Uterus (tissue), 4 donors: ENCODE measurements around the gene IGFN1. TPM values are rescaled to one million over a fixed set of nuclear protein-coding genes. Genes with fewer than 3 reads are reported as not detected.

ENCODE experiments used
- DNase-seq, 2 donors: peaks; one replicate each; pipeline ENCODE4 v3.0.0-alpha.2; 2019 to 2020
- H3K27ac ChIP-seq, 2 donors: fragments of 200-600 bp; sonication (generic); 1 replicate in 1 of 2; 2 replicates in 1 of 2; pipeline ENCODE4 v1.5.1; 2016 to 2018
- H3K27me3 ChIP-seq, 2 donors: fragments of 200-600 bp; sonication (generic); one replicate each; pipeline ENCODE4 v1.5.1; 2018 to 2019; ENCODE audit warnings: control low read depth in 1 of 2
- H3K36me3 ChIP-seq, 2 donors: fragments of 200-600 bp; sonication (generic); one replicate each; pipeline ENCODE4 v1.5.1; 2019; ENCODE audit warnings: control low read depth in 1 of 2
- H3K4me1 ChIP-seq, 2 donors: fragments of 200-600 bp; sonication (generic); one replicate each; pipeline ENCODE4 v1.5.1; 2018 to 2019; ENCODE audit warnings: control low read depth in 1 of 2
- H3K4me3 ChIP-seq, 2 donors: fragments of 200-600 bp; sonication (generic); 1 replicate in 1 of 2; 2 replicates in 1 of 2; pipeline ENCODE4 v1.5.1; 2018 to 2019; ENCODE audit warnings: mild to moderate bottlenecking in 1 of 2
- H3K9me3 ChIP-seq, 2 donors: fragments of 200-600 bp; sonication (generic); one replicate each; pipeline ENCODE4 v1.5.1; 2019; ENCODE audit warnings: control low read depth in 1 of 2
- CTCF ChIP-seq, 4 experiments: fragments of 200-600 bp in 2 of 4; fragments of 450-650 bp in 2 of 4; sonication (generic) in 2 of 4; IDR thresholded peaks; one replicate each; pipeline ENCODE4 v1.5.1; 2016 to 2019; ENCODE audit warnings: antibody characterized with exemption in 4 of 4, mild to moderate bottlenecking in 2 of 4, moderate library complexity in 1 of 4
- POLR2A ChIP-seq, 2 donors: fragments of 450-650 bp; IDR thresholded peaks; one replicate each; pipeline ENCODE4 v1.6.1; 2016; ENCODE audit warnings: antibody characterized with exemption in 2 of 2, mild to moderate bottlenecking in 1 of 2, moderate library complexity in 1 of 2
- intact Hi-C: fragments of 100-400 bp; cut with DNase I; formaldehyde crosslinking; loops from one replicate; pipeline ENCODE4 v1.15.1; 2023; ENCODE audit warnings: low total_unique reads
- total RNA-seq, 4 donors: library from RNA; depleted of rRNA in 3 of 4; stranded (reverse); fragments of >200 nt in 3 of 4; gene quantifications; one replicate each; pipeline versions ENCODE4 v1.1.0 to v1.2.4, GENCODE V29; 2014 to 2023
- donor health status: DM: yes; HTN: yes; CAD: no.

The IGFN1 gene
- total RNA-seq, 4 donors from 2014 or later, result 0.51 to 5.4 (median 2.1) TPM; not detected in 1

GRCh38 chr1:201264554-201264953, 73.9 kb downstream of the IGFN1 start:
- H3K4me1 ChIP-seq, result no peaks in the 10 kb centered on the region
- no peak overlapping the region for H3K27ac ChIP-seq
- TF ChIP-seq CTCF (IDR thresholded peaks at IDR 0.05) (no peak), POLR2A (IDR thresholded peaks at IDR 0.05) (no peak)
- no peak for DNase-seq
- H3K4me3 ChIP-seq, result no peak overlapping the region
- intact Hi-C loops, result no loop called here
- no peaks in the 10 kb centered on the region for H3K9me3 ChIP-seq
- no peaks in the 10 kb centered on the region for H3K36me3 ChIP-seq
- H3K27me3 ChIP-seq, result no peaks in the 10 kb centered on the region

GRCh38 chr1:201265756-201266155, 75.1 kb downstream of the IGFN1 start:
- intact Hi-C loops, result no loop called here
- no peak for DNase-seq
- no peaks in the 10 kb centered on the region for H3K36me3 ChIP-seq
- no peak overlapping the region for H3K4me3 ChIP-seq
- no peaks in the 10 kb centered on the region for H3K27me3 ChIP-seq
- H3K9me3 ChIP-seq, result no peaks in the 10 kb centered on the region
- no peaks in the 10 kb centered on the region for H3K4me1 ChIP-seq
- H3K27ac ChIP-seq, result no peak overlapping the region
- TF ChIP-seq CTCF (IDR thresholded peaks at IDR 0.05) (no peak), POLR2A (IDR thresholded peaks at IDR 0.05) (no peak)

GRCh38 chr1:201266276-201266675, 75.7 kb downstream of the IGFN1 start:
- H3K27me3 ChIP-seq, result no peaks in the 10 kb centered on the region
- intact Hi-C loops, result no loop called here
- H3K36me3 ChIP-seq, result no peaks in the 10 kb centered on the region
- TF ChIP-seq CTCF (IDR thresholded peaks at IDR 0.05), result no peak
- no peak for TF ChIP-seq POLR2A (IDR thresholded peaks at IDR 0.05)
- no peak overlapping the region for H3K4me3 ChIP-seq
- no peak for DNase-seq
- H3K27ac ChIP-seq, result no peak overlapping the region
- no peaks in the 10 kb centered on the region for H3K4me1 ChIP-seq
- H3K9me3 ChIP-seq, result no peaks in the 10 kb centered on the region

GRCh38 chr1:201266774-201267173, 76.2 kb downstream of the IGFN1 start:
- intact Hi-C loops, result no loop called here
- TF ChIP-seq POLR2A (IDR thresholded peaks at IDR 0.05), result no peak
- TF ChIP-seq CTCF (IDR thresholded peaks at IDR 0.05), result no peak
- Histone ChIP-seq H3K36me3 (no peaks in the 10 kb centered on the region), H3K4me3 (no peak overlapping the region), H3K4me1 (no peaks in the 10 kb centered on the region), H3K27ac (no peak overlapping the region), H3K27me3 (no peaks in the 10 kb centered on the region), H3K9me3 (no peaks in the 10 kb centered on the region)
- DNase-seq, result no peak

GRCh38 chr1:201267481-201268229, 77.0 kb downstream of the IGFN1 start:
- TF ChIP-seq POLR2A (IDR thresholded peaks at IDR 0.05), result no peak
- TF ChIP-seq CTCF (IDR thresholded peaks at IDR 0.05), result no peak
- no peaks in the 10 kb centered on the region for H3K36me3 ChIP-seq
- no peak overlapping the region for H3K4me3 ChIP-seq
- no peaks in the 10 kb centered on the region for H3K27me3 ChIP-seq
- intact Hi-C loops, result no loop called here
- no peak overlapping the region for H3K27ac ChIP-seq
- H3K4me1 ChIP-seq, result no peaks in the 10 kb centered on the region
- no peaks in the 10 kb centered on the region for H3K9me3 ChIP-seq
- DNase-seq, result no peak
